GM12878 (cell line): ENCODE data around the gene HSPA2. TPM values are rescaled to one million over a fixed set of nuclear protein-coding genes. Genes with fewer than 3 reads are reported as not detected.

ENCODE experiments used
- ATAC-seq: fragments of 200-7000 bp; cut with Tn5 transposase; 3 replicates; pipeline ENCODE4 v1.9.1; 2020; ENCODE audit warnings: mild to moderate bottlenecking, moderate library complexity
- BruUV-seq: library from RNA; stranded (reverse); fragments of 400-500 nt; replicated peaks from 2 replicates; lab custom pipeline; 2021; lab: Mats Ljungman, UMichigan
- CTCF ChIA-PET: fragments of 300-600 bp; sonication (Branson Sonifier 250); formaldehyde crosslinking; extraction: SDS; loops from one replicate; lab custom pipeline; 2021; ENCODE audit warnings: inconsistent platforms; lab: Yijun Ruan, JAX
- POLR2A ChIA-PET: fragments of 350-600 bp; formaldehyde crosslinking; extraction: SDS; loops from one replicate; lab custom pipeline; 2021; ENCODE audit warnings: inconsistent platforms; lab: Charles Lee
- RAD21 ChIA-PET: fragments of 300-600 bp; sonication (Branson Sonifier 250); formaldehyde crosslinking; loops from one replicate; lab custom pipeline; 2023; ENCODE audit warnings: antibody characterized with exemption; ENCODE audit not compliant: unreplicated experiment; lab: Charles Lee
- SMC1A ChIA-PET: fragments of 300-600 bp; sonication (Branson Sonifier 250); formaldehyde crosslinking; loops from one replicate; lab custom pipeline; 2023; ENCODE audit not compliant: unreplicated experiment, uncharacterized antibody; lab: Charles Lee
- DNase-seq: peaks from one replicate; pipeline ENCODE4 v3.0.0-alpha.2; 2011; ENCODE audit warnings: low read depth, low spot score
- FAIRE-seq: peaks from 3 replicates; lab custom pipeline; 2011; peaks lifted over from hg19 to GRCh38; lab: Jason Lieb, UNC
- H2AFZ ChIP-seq: 2 replicates; pipeline ENCODE4 v1.6.0; 2011; ENCODE audit warnings: low read depth, low read length, control low read depth; ENCODE audit not compliant: control insufficient read depth
- H3K27ac ChIP-seq: 2 replicates; pipeline ENCODE4 v1.5.1; 2011; ENCODE audit warnings: control low read depth; ENCODE audit not compliant: control insufficient read depth, insufficient read depth
- H3K27me3 ChIP-seq, 2 experiments: replicated peaks in 1 of 2; 2 replicates each; pipeline versions ENCODE4 v1.6.0 to v1.6.1; 2011; ENCODE audit warnings: low read length in 1 of 2; ENCODE audit not compliant: control insufficient read depth in 2 of 2, insufficient read depth in 2 of 2
- H3K36me3 ChIP-seq, 2 experiments: 2 replicates each; pipeline ENCODE4 v1.5.1; 2011; ENCODE audit warnings: low read length in 1 of 2; ENCODE audit not compliant: control insufficient read depth in 2 of 2, insufficient read depth in 2 of 2
- H3K4me1 ChIP-seq: 2 replicates; pipeline ENCODE4 v1.6.1; 2011; ENCODE audit warnings: mild to moderate bottlenecking, low read length, moderate library complexity, mixed read lengths; ENCODE audit not compliant: control insufficient read depth, insufficient read depth
- H3K4me2 ChIP-seq: 2 replicates; pipeline ENCODE4 v1.6.0; 2011; ENCODE audit warnings: control low read depth; ENCODE audit not compliant: control insufficient read depth, insufficient read depth
- H3K4me3 ChIP-seq: fragments of 200-600 bp; sonication (generic); 2 replicates; pipeline ENCODE4 v1.5.1; 2016
- H3K79me2 ChIP-seq: 2 replicates; pipeline ENCODE4 v1.6.0; 2011; ENCODE audit warnings: low read length; ENCODE audit not compliant: control insufficient read depth, insufficient read depth
- H3K9ac ChIP-seq: 2 replicates; pipeline ENCODE4 v1.8.0; 2011; ENCODE audit warnings: low read length, control low read depth, mixed read lengths; ENCODE audit not compliant: control insufficient read depth, insufficient read depth
- H3K9me3 ChIP-seq: replicated peaks from 3 replicates; pipeline ENCODE4 v1.5.1; 2011; ENCODE audit warnings: mild to moderate bottlenecking, low read length; ENCODE audit not compliant: control insufficient read depth, insufficient read depth
- H4K20me1 ChIP-seq: 2 replicates; pipeline ENCODE4 v1.6.0; 2011; ENCODE audit not compliant: control insufficient read depth, insufficient read depth
- CREB1 ChIP-seq: IDR thresholded peaks from 2 replicates; pipeline ENCODE4 v1.6.1; 2012; ENCODE audit warnings: low read depth, mild to moderate bottlenecking, inconsistent platforms
- MEF2A ChIP-seq: IDR thresholded peaks from 2 replicates; pipeline ENCODE4 v1.6.1; 2011; ENCODE audit warnings: low read depth, mild to moderate bottlenecking, low read length, moderate library complexity; ENCODE audit not compliant: insufficient read depth
- PAX8 ChIP-seq: fragments of 450-650 bp; IDR thresholded peaks from 2 replicates; pipeline ENCODE4 v1.6.1; 2017; ENCODE audit warnings: mild to moderate bottlenecking, moderate library complexity
- PKNOX1 ChIP-seq: fragments of 450-650 bp; IDR thresholded peaks from 2 replicates; pipeline ENCODE4 v1.6.1; 2016; ENCODE audit warnings: mild to moderate bottlenecking
- RFX5 ChIP-seq: IDR thresholded peaks from 2 replicates; pipeline ENCODE4 v1.6.1; 2011; ENCODE audit warnings: low read depth, low read length, improper control_type of control experiment
- TCF7 ChIP-seq: IDR thresholded peaks from 2 replicates; pipeline ENCODE4 v1.6.1; 2014; ENCODE audit warnings: antibody characterized with exemption, borderline replicate concordance
- ZNF24 ChIP-seq: fragments of 450-650 bp; IDR thresholded peaks from 2 replicates; pipeline ENCODE4 v1.6.1; 2017; ENCODE audit warnings: antibody characterized with exemption, mild to moderate bottlenecking
- in situ Hi-C: fragments of 300-500 bp; cut with MboI; formaldehyde crosslinking; loops from 9 replicates; pipeline ENCODE4 v1.14.3; 2018; ENCODE audit warnings: mixed read lengths
- intact Hi-C: fragments of 100-400 bp; cut with micrococcal nuclease; formaldehyde crosslinking; loops from one replicate; pipeline ENCODE4 v1.14.2; 2022; ENCODE audit not compliant: unreplicated experiment
- polyA plus RNA-seq, 11 experiments: library from polyadenylated mRNA; depleted of rRNA in 4 of 11; unstranded in 6 of 11; stranded (reverse) in 5 of 11; fragments of >200 nt; fragmentation: Nextera tagmentation in 4 of 11; fragmentation: Illumina TruSeq in 1 of 11; extraction: Ambion mirVana in 4 of 11; extraction: Trizol in 1 of 11; gene quantifications; 1 replicate in 1 of 11; 2 replicates in 10 of 11; pipeline versions ENCODE4 v1.2.1 to v1.2.3, GENCODE V29; 2011 to 2016; ENCODE audit warnings: inconsistent platforms in 2 of 11, missing spikeins in 2 of 11, low read depth in 1 of 11
- total RNA-seq, 4 experiments: library from RNA; depleted of rRNA in 3 of 4; stranded (reverse); fragments of >200 nt in 3 of 4; fragmentation: Illumina TruSeq in 1 of 4; extraction: Trizol in 1 of 4; gene quantifications; 2 replicates each; pipeline versions ENCODE4 v1.2.1 to v1.2.3, GENCODE V29; 2013 to 2021

Gene HSPA2
- total and polyA plus RNA-seq, 10 of the 15 experiments (the other 5 are each of a cell fraction or from before 2014, with no cell fraction given), result 0.02 to 1.2 (median 0.65) TPM

GRCh38 chr14:64572386-64573104, 32.0 kb downstream of the HSPA2 start:
- Histone ChIP-seq H3K4me3 (no peak overlapping the region), H3K9me3 (no peaks in the 10 kb centered on the region), H3K27me3 (no peaks in the 10 kb centered on the region; a peak in 1 of 4 replicates)
- no peak for ATAC-seq
- BruUV-seq, result no TSS peak
- TF ChIP-seq PKNOX1 (no peak), TCF7 (no peak), CREB1 (no peak), RFX5 (no peak), MEF2A (no peak), PAX8 (no peak), ZNF24 (no peak)
- TF ChIP-seq, all 136 proteins: peak for 0
- no peaks in the 10 kb centered on the region for H3K79me2 ChIP-seq
- ChIA-PET POLR2A (interaction anchor here (0.6 kb wide), 1 partner anchor 149 kb away, joined by 3 read pairs; no protein-coding TSS in a partner anchor), RAD21 (no interaction called here), SMC1A (interaction anchor here (0.5 to 1.3 kb wide), 2 partner anchors 18 to 297 kb away, joined by 3 to 4 read pairs; no protein-coding TSS in a partner anchor), CTCF (interaction anchor here (0.6 to 1.3 kb wide), 2 partner anchors 65 to 228 kb away, joined by 3 to 4 read pairs; no protein-coding TSS in a partner anchor)
- H4K20me1 ChIP-seq, result no peaks in the 10 kb centered on the region
- no peak overlapping the region for H3K9ac ChIP-seq
- FAIRE-seq (no peak), DNase-seq (no peak)
- in situ Hi-C loops, result no loop called here
- no peaks in the 10 kb centered on the region for H3K36me3 ChIP-seq
- no peaks in the 10 kb centered on the region for H3K4me1 ChIP-seq
- intact Hi-C loops, result no loop called here
- no peak overlapping the region for H2AFZ ChIP-seq
- no peak overlapping the region for H3K27ac ChIP-seq
- no peak overlapping the region for H3K4me2 ChIP-seq
